WTC11 (cell line): ENCODE measurements around the gene AR. TPM values are rescaled to one million over a fixed set of nuclear protein-coding genes. Genes with fewer than 3 reads are reported as not detected.

Source experiments
- ATAC-seq: fragments of 200-7000 bp; cut with Tn5 transposase; 2 replicates; pipeline ENCODE4 v1.10.0; 2021; ENCODE audit warnings: mild to moderate bottlenecking, moderate library complexity
- CTCF ChIA-PET: fragments of 300-600 bp; sonication (Branson Sonifier 250); formaldehyde crosslinking; loops from one replicate; lab custom pipeline; 2021; ENCODE audit warnings: antibody characterized with exemption; lab: Charles Lee
- POLR2A ChIA-PET: fragments of 350-600 bp; sonication (Branson Sonifier 250); formaldehyde crosslinking; loops from one replicate; lab custom pipeline; 2021; ENCODE audit warnings: antibody characterized with exemption; lab: Charles Lee
- DNase-seq: peaks from one replicate; pipeline ENCODE4 v3.0.0; 2021; ENCODE audit warnings: low spot score
- H3K27ac Mint-ChIP-seq: 2 replicates; pipeline ENCODE4 v1.8.0; 2021; ENCODE audit warnings: mixed read lengths
- H3K27me3 Mint-ChIP-seq: 2 replicates; pipeline ENCODE4 v1.8.0; 2021; ENCODE audit warnings: low read depth, mild to moderate bottlenecking, moderate library complexity, mixed read lengths
- H3K36me3 Mint-ChIP-seq: 2 replicates; pipeline ENCODE4 v1.8.0; 2021; ENCODE audit warnings: mixed read lengths
- H3K4me1 Mint-ChIP-seq: 2 replicates; pipeline ENCODE4 v1.8.0; 2022; ENCODE audit warnings: mixed read lengths
- H3K4me3 Mint-ChIP-seq: 2 replicates; pipeline ENCODE4 v1.8.0; 2021; ENCODE audit warnings: mild to moderate bottlenecking, moderate library complexity, mixed read lengths
- H3K9me3 Mint-ChIP-seq: 2 replicates; pipeline ENCODE4 v1.8.0; 2021; ENCODE audit warnings: mixed read lengths
- EMX1 ChIP-seq: fragments of 250-450 bp; sonication (Bioruptor Pico); IDR thresholded peaks from 2 replicates; pipeline ENCODE4 v1.8.0; 2021; ENCODE audit warnings: mild to moderate bottlenecking
- IRF2 ChIP-seq: sonication (generic); formaldehyde crosslinking; IDR thresholded peaks from 2 replicates; pipeline ENCODE4 v1.8.0; 2022; ENCODE audit warnings: low read depth, missing genetic modification reagents, borderline replicate concordance
- JAZF1 ChIP-seq: fragments of 250-450 bp; sonication (Bioruptor Pico); IDR thresholded peaks from 2 replicates; pipeline ENCODE4 v1.9.0; 2021; ENCODE audit warnings: moderate library complexity, mild to moderate bottlenecking, inconsistent platforms
- JUN ChIP-seq: sonication (generic); formaldehyde crosslinking; IDR thresholded peaks from 2 replicates; pipeline ENCODE4 v1.8.0; 2023; ENCODE audit warnings: mild to moderate bottlenecking, missing genetic modification reagents
- NFYB ChIP-seq: sonication (generic); formaldehyde crosslinking; conservative IDR thresholded peaks from 2 replicates; pipeline ENCODE4 v1.8.0; 2022; ENCODE audit warnings: low read depth, missing genetic modification reagents
- NR3C1 ChIP-seq: sonication (generic); formaldehyde crosslinking; conservative IDR thresholded peaks from 2 replicates; pipeline ENCODE4 v1.8.1; 2023; ENCODE audit warnings: low read depth, mild to moderate bottlenecking, missing genetic modification reagents
- TCF7 ChIP-seq: sonication (generic); formaldehyde crosslinking; IDR thresholded peaks from 2 replicates; pipeline ENCODE4 v1.8.0; 2022; ENCODE audit warnings: mild to moderate bottlenecking, low read depth, missing genetic modification reagents, moderate library complexity
- TEAD4 ChIP-seq: sonication (generic); formaldehyde crosslinking; IDR thresholded peaks from 2 replicates; pipeline ENCODE4 v1.8.0; 2022; ENCODE audit warnings: mild to moderate bottlenecking, missing genetic modification reagents
- total RNA-seq: library from RNA; stranded (reverse); gene quantifications from 3 replicates; pipeline ENCODE4 v1.2.3, GENCODE V29; 2021
- TF ChIP-seq, protein P1 (sequence below): sonication (generic); formaldehyde crosslinking; IDR thresholded peaks from 2 replicates; pipeline ENCODE4 v1.8.1; 2022; ENCODE audit warnings: missing genetic modification reagents, borderline replicate concordance
- TF ChIP-seq, protein P2 (sequence below): sonication (generic); formaldehyde crosslinking; IDR thresholded peaks from 2 replicates; pipeline ENCODE4 v1.8.1; 2022; ENCODE audit warnings: low read depth, missing genetic modification reagents, borderline replicate concordance
- TF ChIP-seq, protein P3 (sequence below): fragments of 250-450 bp; sonication (Bioruptor Pico); IDR thresholded peaks from 2 replicates; pipeline ENCODE4 v1.8.0; 2021; ENCODE audit warnings: mild to moderate bottlenecking
- TF ChIP-seq, protein P4 (sequence below): sonication (generic); formaldehyde crosslinking; conservative IDR thresholded peaks from 2 replicates; pipeline ENCODE4 v1.8.1; 2022; ENCODE audit warnings: mild to moderate bottlenecking, missing genetic modification reagents
- TF ChIP-seq, protein P5 (sequence below): sonication (generic); formaldehyde crosslinking; IDR thresholded peaks from 2 replicates; pipeline ENCODE4 v1.8.1; 2023; ENCODE audit warnings: mild to moderate bottlenecking, missing genetic modification reagents, moderate library complexity
- TF ChIP-seq, protein P6 (sequence below): sonication (generic); formaldehyde crosslinking; IDR thresholded peaks from 2 replicates; pipeline ENCODE4 v1.8.0; 2022; ENCODE audit warnings: mild to moderate bottlenecking, missing genetic modification reagents
- TF ChIP-seq, protein P7 (sequence below): fragments of 250-450 bp; sonication (Bioruptor Pico); IDR thresholded peaks from 2 replicates; pipeline ENCODE4 v1.9.0; 2021; ENCODE audit warnings: moderate library complexity, mild to moderate bottlenecking, inconsistent platforms, borderline replicate concordance
- TF ChIP-seq, protein P8 (sequence below): sonication (generic); formaldehyde crosslinking; IDR thresholded peaks from 2 replicates; pipeline ENCODE4 v1.8.1; 2022; ENCODE audit warnings: low read depth, mild to moderate bottlenecking, moderate library complexity, missing genetic modification reagents, borderline replicate concordance
- TF ChIP-seq, protein P9 (sequence below): fragments of 200-600 bp; IDR thresholded peaks from 2 replicates; pipeline ENCODE4 v1.8.0; 2022; ENCODE audit warnings: antibody characterized with exemption

The AR gene
- total RNA-seq, 1 experiment from 2014 or later = 10.3 TPM

DNA sequence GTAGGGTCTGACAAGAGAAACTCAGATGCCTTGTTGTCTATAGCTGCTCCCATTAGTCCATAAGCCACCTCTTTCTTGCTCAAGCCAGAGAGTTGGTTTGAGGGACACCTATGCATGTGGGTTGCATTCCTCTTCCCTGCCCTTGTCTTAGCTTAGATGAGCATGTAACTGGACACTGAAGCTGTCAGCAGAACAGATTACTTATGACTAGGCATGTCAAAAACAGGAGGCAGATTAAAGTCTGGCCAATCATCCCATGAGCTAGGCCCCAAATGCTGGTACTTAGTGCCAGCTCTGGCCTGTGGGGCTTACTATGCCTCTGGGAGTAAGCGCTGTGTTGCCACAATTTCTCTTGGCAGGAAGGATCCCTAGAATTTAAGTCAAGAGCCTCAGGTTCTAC lies 215.2 kb downstream of the AR start (continued):
- TF ChIP-seq, protein P1, sequence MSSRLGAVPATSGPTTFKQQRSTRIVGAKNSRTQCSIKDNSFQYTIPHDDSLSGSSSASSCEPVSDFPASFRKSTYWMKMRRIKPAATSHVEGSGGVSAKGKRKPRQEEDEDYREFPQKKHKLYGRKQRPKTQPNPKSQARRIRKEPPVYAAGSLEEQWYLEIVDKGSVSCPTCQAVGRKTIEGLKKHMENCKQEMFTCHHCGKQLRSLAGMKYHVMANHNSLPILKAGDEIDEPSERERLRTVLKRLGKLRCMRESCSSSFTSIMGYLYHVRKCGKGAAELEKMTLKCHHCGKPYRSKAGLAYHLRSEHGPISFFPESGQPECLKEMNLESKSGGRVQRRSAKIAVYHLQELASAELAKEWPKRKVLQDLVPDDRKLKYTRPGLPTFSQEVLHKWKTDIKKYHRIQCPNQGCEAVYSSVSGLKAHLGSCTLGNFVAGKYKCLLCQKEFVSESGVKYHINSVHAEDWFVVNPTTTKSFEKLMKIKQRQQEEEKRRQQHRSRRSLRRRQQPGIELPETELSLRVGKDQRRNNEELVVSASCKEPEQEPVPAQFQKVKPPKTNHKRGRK (CRISPR knock-in tag) = no peak
- no peak for TF ChIP-seq NFYB (CRISPR knock-in tag)
- no peak for TF ChIP-seq TEAD4
- no peak for TF ChIP-seq TCF7 (CRISPR knock-in tag)
- TF ChIP-seq, protein P2, sequence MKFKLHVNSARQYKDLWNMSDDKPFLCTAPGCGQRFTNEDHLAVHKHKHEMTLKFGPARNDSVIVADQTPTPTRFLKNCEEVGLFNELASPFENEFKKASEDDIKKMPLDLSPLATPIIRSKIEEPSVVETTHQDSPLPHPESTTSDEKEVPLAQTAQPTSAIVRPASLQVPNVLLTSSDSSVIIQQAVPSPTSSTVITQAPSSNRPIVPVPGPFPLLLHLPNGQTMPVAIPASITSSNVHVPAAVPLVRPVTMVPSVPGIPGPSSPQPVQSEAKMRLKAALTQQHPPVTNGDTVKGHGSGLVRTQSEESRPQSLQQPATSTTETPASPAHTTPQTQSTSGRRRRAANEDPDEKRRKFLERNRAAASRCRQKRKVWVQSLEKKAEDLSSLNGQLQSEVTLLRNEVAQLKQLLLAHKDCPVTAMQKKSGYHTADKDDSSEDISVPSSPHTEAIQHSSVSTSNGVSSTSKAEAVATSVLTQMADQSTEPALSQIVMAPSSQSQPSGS (CRISPR knock-in tag) = no peak

DNA sequence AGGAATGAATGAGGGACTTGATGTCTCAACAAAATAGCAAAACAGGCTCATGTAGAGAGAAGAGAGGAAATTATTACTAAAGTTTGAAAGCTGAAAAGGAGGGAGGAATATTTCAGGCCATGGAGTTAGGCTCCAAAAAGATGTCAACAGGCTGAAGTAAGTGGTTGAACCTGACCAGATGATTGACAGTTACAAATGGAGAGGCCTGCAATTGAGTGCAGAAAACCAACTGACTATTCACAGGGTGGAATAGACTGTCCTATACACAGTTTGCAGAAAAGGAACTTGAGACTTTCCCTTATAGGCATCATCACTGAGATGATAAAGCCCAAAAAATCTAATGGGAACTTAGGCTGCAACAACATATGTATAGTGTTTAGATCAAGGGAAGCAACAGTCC lies 233.3 kb downstream of the AR start:
- DNase-seq = no peak
- Mint-ChIP-seq H3K36me3 (no peaks in the 10 kb centered on the region), H3K27ac (no peak overlapping the region), H3K27me3 (peaks cover 2% of the 10 kb centered on the region; the same call in 1 of the 2 replicates), H3K4me3 (no peak overlapping the region), H3K4me1 (no peaks in the 10 kb centered on the region), H3K9me3 (peaks cover 14% of the 10 kb centered on the region)
- TF ChIP-seq EMX1 (no peak), IRF2 (no peak), NR3C1 (CRISPR knock-in tag) (no peak), TEAD4 (no peak), JUN (CRISPR knock-in tag) (no peak), JAZF1 (CRISPR knock-in tag) (no peak)
- TF ChIP-seq, protein P3, sequence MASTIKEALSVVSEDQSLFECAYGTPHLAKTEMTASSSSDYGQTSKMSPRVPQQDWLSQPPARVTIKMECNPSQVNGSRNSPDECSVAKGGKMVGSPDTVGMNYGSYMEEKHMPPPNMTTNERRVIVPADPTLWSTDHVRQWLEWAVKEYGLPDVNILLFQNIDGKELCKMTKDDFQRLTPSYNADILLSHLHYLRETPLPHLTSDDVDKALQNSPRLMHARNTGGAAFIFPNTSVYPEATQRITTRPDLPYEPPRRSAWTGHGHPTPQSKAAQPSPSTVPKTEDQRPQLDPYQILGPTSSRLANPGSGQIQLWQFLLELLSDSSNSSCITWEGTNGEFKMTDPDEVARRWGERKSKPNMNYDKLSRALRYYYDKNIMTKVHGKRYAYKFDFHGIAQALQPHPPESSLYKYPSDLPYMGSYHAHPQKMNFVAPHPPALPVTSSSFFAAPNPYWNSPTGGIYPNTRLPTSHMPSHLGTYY (CRISPR knock-in tag) = no peak
- TF ChIP-seq, protein P4, sequence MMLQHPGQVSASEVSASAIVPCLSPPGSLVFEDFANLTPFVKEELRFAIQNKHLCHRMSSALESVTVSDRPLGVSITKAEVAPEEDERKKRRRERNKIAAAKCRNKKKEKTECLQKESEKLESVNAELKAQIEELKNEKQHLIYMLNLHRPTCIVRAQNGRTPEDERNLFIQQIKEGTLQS (CRISPR knock-in tag) = no peak
- TF ChIP-seq, protein P5, sequence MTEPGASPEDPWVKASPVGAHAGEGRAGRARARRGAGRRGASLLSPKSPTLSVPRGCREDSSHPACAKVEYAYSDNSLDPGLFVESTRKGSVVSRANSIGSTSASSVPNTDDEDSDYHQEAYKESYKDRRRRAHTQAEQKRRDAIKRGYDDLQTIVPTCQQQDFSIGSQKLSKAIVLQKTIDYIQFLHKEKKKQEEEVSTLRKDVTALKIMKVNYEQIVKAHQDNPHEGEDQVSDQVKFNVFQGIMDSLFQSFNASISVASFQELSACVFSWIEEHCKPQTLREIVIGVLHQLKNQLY (CRISPR knock-in tag) = no peak
- TF ChIP-seq, protein P6, sequence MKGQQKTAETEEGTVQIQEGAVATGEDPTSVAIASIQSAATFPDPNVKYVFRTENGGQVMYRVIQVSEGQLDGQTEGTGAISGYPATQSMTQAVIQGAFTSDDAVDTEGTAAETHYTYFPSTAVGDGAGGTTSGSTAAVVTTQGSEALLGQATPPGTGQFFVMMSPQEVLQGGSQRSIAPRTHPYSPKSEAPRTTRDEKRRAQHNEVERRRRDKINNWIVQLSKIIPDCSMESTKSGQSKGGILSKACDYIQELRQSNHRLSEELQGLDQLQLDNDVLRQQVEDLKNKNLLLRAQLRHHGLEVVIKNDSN = no peak
- TF ChIP-seq, protein P7, sequence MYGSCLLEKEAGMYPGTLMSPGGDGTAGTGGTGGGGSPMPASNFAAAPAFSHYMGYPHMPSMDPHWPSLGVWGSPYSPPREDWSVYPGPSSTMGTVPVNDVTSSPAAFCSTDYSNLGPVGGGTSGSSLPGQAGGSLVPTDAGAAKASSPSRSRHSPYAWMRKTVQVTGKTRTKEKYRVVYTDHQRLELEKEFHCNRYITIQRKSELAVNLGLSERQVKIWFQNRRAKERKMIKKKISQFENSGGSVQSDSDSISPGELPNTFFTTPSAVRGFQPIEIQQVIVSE (CRISPR knock-in tag) = no peak
- TF ChIP-seq, protein P8, sequence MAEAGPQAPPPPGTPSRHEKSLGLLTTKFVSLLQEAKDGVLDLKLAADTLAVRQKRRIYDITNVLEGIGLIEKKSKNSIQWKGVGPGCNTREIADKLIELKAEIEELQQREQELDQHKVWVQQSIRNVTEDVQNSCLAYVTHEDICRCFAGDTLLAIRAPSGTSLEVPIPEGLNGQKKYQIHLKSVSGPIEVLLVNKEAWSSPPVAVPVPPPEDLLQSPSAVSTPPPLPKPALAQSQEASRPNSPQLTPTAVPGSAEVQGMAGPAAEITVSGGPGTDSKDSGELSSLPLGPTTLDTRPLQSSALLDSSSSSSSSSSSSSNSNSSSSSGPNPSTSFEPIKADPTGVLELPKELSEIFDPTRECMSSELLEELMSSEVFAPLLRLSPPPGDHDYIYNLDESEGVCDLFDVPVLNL (CRISPR knock-in tag) = no peak
- TF ChIP-seq, protein P9, sequence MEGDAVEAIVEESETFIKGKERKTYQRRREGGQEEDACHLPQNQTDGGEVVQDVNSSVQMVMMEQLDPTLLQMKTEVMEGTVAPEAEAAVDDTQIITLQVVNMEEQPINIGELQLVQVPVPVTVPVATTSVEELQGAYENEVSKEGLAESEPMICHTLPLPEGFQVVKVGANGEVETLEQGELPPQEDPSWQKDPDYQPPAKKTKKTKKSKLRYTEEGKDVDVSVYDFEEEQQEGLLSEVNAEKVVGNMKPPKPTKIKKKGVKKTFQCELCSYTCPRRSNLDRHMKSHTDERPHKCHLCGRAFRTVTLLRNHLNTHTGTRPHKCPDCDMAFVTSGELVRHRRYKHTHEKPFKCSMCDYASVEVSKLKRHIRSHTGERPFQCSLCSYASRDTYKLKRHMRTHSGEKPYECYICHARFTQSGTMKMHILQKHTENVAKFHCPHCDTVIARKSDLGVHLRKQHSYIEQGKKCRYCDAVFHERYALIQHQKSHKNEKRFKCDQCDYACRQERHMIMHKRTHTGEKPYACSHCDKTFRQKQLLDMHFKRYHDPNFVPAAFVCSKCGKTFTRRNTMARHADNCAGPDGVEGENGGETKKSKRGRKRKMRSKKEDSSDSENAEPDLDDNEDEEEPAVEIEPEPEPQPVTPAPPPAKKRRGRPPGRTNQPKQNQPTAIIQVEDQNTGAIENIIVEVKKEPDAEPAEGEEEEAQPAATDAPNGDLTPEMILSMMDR = no peak
- POLR2A ChIA-PET = no interaction called here
- ATAC-seq = no peak
- CTCF ChIA-PET = no interaction called here
